Sigmoid colon (tissue), 7 donors: Measurements from ENCODE around the gene APOBEC3F. TPM values are rescaled to one million over a fixed set of nuclear protein-coding genes. Genes with fewer than 3 reads are reported as not detected.
"Not testable (repeated sequence)": the region's sequence is repeated elsewhere in the genome, so short reads cannot be mapped to it uniquely, and the experiment has no call there.

ENCODE experiments used
- DNase-seq: peaks from one replicate; pipeline ENCODE4 v3.0.0-alpha.2; 2019
- H3K27ac ChIP-seq, 4 donors: fragments of 200-600 bp; sonication (generic); one replicate each; pipeline ENCODE4 v1.5.1; 2016 to 2019; ENCODE audit warnings: mild to moderate bottlenecking in 1 of 4
- H3K27me3 ChIP-seq, 3 donors: fragments of 200-600 bp; sonication (generic); one replicate each; pipeline ENCODE4 v1.5.1; 2019; ENCODE audit warnings: mild to moderate bottlenecking in 1 of 3
- H3K36me3 ChIP-seq, 4 donors: fragments of 200-600 bp; sonication (generic); one replicate each; pipeline ENCODE4 v1.5.1; 2016 to 2019
- H3K4me1 ChIP-seq, 4 donors: fragments of 200-600 bp; sonication (generic); one replicate each; pipeline ENCODE4 v1.5.1; 2017 to 2019
- H3K4me3 ChIP-seq, 4 donors: fragments of 200-600 bp; sonication (generic); one replicate each; pipeline ENCODE4 v1.5.1; 2017 to 2019; ENCODE audit warnings: mild to moderate bottlenecking in 2 of 4, moderate library complexity in 1 of 4
- H3K9me3 ChIP-seq, 4 donors: fragments of 200-600 bp in 3 of 4; sonication (generic) in 3 of 4; one replicate each; pipeline versions ENCODE4 v1.5.1 to v1.6.1; 2013 to 2019
- EP300 ChIP-seq, 4 donors: sonication (generic); formaldehyde crosslinking; IDR thresholded peaks; one replicate each; pipeline ENCODE4 v1.6.1; 2017; ENCODE audit warnings: antibody characterized with exemption in 4 of 4
- POLR2A ChIP-seq, 2 donors: fragments of 450-650 bp; IDR thresholded peaks; one replicate each; pipeline ENCODE4 v1.6.1; 2016; ENCODE audit warnings: antibody characterized with exemption in 2 of 2, mild to moderate bottlenecking in 2 of 2, moderate library complexity in 2 of 2
- POLR2AphosphoS5 ChIP-seq, 4 donors: sonication (generic); formaldehyde crosslinking; IDR thresholded peaks; one replicate each; pipeline ENCODE4 v1.6.1; 2017; ENCODE audit warnings: antibody characterized with exemption in 4 of 4
- WGBS, 2 donors: extraction: QIAGEN DNeasy Blood & Tissue Kit; methylation state at CpG; one replicate each; pipeline ENCODE4 v1.1.7; 2013; 5-methylcytosine and 5-hydroxymethylcytosine counted together
- intact Hi-C: fragments of 100-400 bp; cut with DNase I; formaldehyde crosslinking; loops from one replicate; pipeline ENCODE4 v1.15.1; 2023
- polyA plus RNA-seq, 3 donors: library from polyadenylated mRNA; stranded (reverse); fragments of 200-250 nt; gene quantifications; one replicate each; pipeline ENCODE4 v1.2.3, GENCODE V29; 2013
- total RNA-seq, 4 donors: library from RNA; depleted of rRNA; stranded (reverse); fragments of >200 nt; gene quantifications; one replicate each; pipeline ENCODE4 v1.1.0, GENCODE V29; 2016
- TF ChIP-seq, protein P1 (sequence below), 4 experiments: fragments of 450-650 bp in 3 of 4; fragments of 200-600 bp in 1 of 4; IDR thresholded peaks; one replicate each; pipeline ENCODE4 v1.5.1; 2016 to 2019; ENCODE audit warnings: antibody characterized with exemption in 4 of 4, mild to moderate bottlenecking in 3 of 4, moderate library complexity in 2 of 4
- donor health status: healthy with polysubstance abuse.
- donor health status: Bipolar disorder and iron deficiency.
- donor health status: healthy.

APOBEC3F gene
- total and polyA plus RNA-seq, 7 donors, result 1.2 to 10.2 (median 4.6) TPM

DNA sequence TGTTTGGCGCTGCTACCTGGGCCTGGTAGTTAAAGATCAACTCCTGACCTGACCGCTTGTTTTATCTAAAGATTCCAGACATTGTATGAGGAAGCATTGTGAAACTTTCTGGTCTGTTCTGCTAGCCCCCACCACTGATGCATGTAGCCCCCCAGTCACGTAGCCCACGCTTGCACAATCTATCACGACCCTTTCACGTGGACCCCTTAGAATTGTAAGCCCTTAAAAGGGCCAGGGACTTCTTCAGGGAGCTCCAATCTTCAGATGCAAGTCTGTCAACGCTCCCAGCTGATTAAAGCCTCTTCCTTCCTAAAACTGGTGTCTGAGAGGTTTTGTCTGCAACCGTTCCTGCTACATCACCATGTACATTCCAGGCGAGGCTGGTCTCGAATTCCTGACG, 15.0 kb downstream of the APOBEC3F start:
- DNase-seq, result no peak
- no peak overlapping the region for H3K4me3 ChIP-seq
- no peak overlapping the region for H3K27ac ChIP-seq
- H3K36me3 ChIP-seq, result no peaks in the 10 kb centered on the region
- no peaks in the 10 kb centered on the region for H3K9me3 ChIP-seq
- no peaks in the 10 kb centered on the region for H3K4me1 ChIP-seq
- TF ChIP-seq, protein P1, sequence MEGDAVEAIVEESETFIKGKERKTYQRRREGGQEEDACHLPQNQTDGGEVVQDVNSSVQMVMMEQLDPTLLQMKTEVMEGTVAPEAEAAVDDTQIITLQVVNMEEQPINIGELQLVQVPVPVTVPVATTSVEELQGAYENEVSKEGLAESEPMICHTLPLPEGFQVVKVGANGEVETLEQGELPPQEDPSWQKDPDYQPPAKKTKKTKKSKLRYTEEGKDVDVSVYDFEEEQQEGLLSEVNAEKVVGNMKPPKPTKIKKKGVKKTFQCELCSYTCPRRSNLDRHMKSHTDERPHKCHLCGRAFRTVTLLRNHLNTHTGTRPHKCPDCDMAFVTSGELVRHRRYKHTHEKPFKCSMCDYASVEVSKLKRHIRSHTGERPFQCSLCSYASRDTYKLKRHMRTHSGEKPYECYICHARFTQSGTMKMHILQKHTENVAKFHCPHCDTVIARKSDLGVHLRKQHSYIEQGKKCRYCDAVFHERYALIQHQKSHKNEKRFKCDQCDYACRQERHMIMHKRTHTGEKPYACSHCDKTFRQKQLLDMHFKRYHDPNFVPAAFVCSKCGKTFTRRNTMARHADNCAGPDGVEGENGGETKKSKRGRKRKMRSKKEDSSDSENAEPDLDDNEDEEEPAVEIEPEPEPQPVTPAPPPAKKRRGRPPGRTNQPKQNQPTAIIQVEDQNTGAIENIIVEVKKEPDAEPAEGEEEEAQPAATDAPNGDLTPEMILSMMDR (IDR thresholded peaks at IDR 0.05), result no peak
- TF ChIP-seq EP300 (IDR thresholded peaks at IDR 0.05), result no peak
- TF ChIP-seq POLR2A (IDR thresholded peaks at IDR 0.05), result no peak
- TF ChIP-seq POLR2AphosphoS5 (IDR thresholded peaks at IDR 0.05), result no peak
- 94 to 95% methylated on average over 11 of the region's 11 CpGs for WGBS, 2 donors
- H3K27me3 ChIP-seq, result no peaks in the 10 kb centered on the region
- intact Hi-C loops, result no loop called here

DNA sequence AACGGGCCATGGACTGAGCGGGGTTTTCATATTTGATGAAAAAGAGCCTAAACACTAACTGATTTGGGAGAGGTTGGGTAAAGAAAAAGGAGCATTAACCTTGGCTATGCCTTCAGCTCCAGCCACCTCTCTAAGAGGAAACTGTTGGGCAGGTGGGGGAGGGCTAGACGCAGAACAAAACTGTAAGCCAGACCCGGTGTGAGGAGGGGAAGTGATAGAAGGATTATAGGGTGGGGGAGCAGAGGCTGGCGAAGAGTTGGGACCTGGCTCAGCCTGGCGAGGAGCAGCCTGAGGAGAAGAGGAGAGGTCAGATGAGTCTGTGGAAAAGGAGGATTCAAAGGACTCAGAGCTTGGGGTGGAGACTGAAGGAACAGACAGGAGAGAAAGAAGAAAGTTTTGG, 20.6 kb downstream of the APOBEC3F start:
- H3K4me1 ChIP-seq, H3K27ac ChIP-seq, H3K4me3 ChIP-seq, H3K36me3 ChIP-seq, DNase-seq, H3K9me3 ChIP-seq, H3K27me3 ChIP-seq, intact Hi-C loops: not testable (repeated sequence)
- WGBS, 2 donors, result 56 to 73% methylated on average over 6 of the region's 6 CpGs

DNA sequence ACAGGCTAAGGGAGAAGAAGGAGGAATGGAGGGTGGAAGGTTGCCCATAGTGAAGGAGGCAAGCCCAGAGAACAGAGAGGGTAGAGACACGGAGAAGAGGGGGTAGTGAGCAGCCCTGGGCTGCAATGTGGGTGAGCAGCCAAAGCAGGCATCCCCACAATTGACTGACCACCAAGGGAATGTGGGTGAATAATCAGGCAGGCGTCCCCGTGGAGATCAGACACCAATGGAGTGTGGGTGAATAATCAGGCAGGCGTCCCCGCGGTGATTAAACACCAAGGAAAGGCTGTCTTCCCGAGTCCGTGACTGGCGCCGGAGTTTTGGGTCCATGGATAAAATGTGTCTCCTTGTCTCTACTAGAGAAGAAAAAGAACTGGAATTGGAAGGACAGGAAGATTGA, 21.3 kb downstream of the APOBEC3F start:
- DNase-seq, H3K9me3 ChIP-seq, intact Hi-C loops, H3K36me3 ChIP-seq, H3K27me3 ChIP-seq, H3K4me3 ChIP-seq, H3K4me1 ChIP-seq, H3K27ac ChIP-seq: not testable (repeated sequence)
- 89 to 90% methylated on average over 10 of the region's 10 CpGs for WGBS, 2 donors

DNA sequence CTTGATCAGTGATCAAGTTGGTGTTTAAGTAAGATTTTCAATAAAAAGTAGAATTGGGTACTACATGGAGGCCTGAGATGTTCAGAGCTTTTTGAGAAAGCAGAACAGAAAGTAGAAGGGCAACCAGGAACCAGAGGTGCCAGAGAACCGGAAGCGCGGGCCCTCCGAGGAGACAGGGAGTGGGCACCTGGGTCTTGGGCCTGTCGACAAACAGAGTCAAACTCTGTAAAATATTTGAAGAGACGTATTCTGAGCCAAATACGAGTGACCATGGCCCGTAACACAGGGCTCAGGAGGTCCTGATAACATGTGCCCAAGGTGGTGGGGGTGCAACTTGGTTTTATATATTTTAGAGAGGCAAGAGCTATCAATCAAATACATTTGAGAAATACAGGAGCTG, 23.2 kb downstream of the APOBEC3F start:
- H3K9me3 ChIP-seq, H3K4me1 ChIP-seq, H3K4me3 ChIP-seq, H3K27me3 ChIP-seq, intact Hi-C loops, DNase-seq, H3K27ac ChIP-seq, H3K36me3 ChIP-seq: not testable (repeated sequence)
- WGBS, 2 donors, result 76 to 92% methylated on average over 8 of the region's 8 CpGs

DNA sequence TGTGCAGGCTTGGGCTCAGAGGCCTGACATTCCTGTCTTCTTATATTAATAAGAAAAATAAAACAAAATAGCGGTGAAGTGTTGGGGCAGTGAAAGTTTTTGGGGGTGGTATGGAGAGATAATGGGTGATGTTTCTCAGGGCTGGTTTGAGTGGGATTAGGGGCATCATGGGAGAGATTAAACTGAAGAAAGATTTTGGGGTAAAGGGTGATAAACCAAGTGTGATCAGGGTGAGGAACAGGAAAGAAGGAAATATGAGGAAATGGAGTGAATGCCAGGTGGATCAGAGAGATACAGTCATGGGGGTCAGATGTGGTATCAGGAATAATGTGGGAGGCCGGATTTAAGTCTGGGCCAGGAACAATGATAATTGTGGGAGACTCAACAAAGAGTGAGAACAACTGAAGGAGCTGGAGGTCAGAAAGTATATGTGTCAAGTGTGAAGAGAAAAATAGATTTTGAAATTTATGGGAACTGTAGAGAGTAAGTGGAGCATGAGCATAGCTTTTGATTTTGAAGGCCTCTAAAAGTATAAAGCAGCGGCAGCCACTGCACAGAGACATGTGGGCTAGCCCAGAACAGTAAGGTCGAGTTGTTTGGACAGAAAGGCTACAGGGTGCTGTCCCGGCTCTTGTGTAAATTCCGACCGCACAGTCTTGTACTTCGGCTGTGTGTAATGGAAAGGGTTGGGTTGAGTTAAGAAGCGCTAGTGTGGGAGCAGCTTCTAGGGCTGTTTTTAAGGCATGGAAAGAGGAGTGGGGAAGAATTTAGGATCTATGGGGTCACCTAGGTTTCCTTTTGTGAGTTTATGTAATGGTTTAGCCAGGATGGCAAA, 26.0 kb downstream of the APOBEC3F start:
- H3K27ac ChIP-seq, H3K36me3 ChIP-seq, H3K9me3 ChIP-seq, H3K27me3 ChIP-seq, intact Hi-C loops, H3K4me1 ChIP-seq, DNase-seq, H3K4me3 ChIP-seq: not testable (repeated sequence)
- 72 to 87% methylated on average over 9 of the region's 9 CpGs for WGBS, 2 donors

DNA sequence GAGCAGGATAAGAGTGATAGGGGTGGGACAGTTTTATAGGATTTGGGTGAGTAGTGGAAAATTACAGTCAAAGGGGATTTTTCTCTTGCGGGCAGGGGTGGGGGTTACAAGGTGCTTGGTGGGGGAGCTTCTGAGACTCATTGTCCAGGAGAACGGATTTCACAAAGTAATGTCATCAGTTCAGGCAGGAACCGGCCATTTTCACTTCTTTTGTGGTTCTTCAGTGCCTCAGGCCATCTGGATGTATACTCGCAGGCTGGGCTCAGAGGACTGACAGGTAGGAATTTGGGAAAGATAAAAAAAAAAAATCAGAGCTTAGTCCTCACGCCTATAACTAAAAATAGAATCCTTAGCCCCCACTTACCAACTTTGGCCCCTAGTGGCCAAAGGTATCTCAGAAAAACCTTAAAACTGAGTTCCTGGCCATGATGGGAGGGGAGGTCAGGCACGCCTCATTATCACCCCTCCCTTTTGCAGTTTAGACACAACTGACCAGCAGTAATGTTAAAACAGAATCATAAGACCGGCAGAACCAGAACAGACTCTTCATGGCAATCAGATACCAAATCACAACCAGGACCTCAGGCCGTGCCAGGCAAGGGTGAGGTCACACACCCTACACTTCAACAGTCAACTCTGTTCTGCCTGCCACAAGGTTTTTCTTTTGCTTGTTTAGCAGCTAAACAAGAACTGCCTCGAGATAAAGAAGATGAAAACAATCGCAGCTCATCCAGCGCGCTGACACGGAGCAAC, 27.5 kb downstream of the APOBEC3F start:
- intact Hi-C loops, result no loop called here
- DNase-seq, result no peak
- H3K27me3 ChIP-seq, result no peaks in the 10 kb centered on the region
- H3K4me3 ChIP-seq, result no peak overlapping the region
- 63 to 69% methylated on average over 13 of the region's 13 CpGs for WGBS, 2 donors
- H3K36me3 ChIP-seq, result no peaks in the 10 kb centered on the region
- H3K4me1 ChIP-seq, result no peaks in the 10 kb centered on the region
- H3K27ac ChIP-seq, result no peak overlapping the region
- TF ChIP-seq EP300 (IDR thresholded peaks at IDR 0.05) (no peak), POLR2A (IDR thresholded peaks at IDR 0.05) (no peak), POLR2AphosphoS5 (IDR thresholded peaks at IDR 0.05) (no peak)
- TF ChIP-seq, protein P1 (IDR thresholded peaks at IDR 0.05), result no peak
- H3K9me3 ChIP-seq, result no peaks in the 10 kb centered on the region
